HEK293T (cell line): ENCODE results near the gene SCYL2.

Experiments used
- BHLHE40 ChIP-seq: fragments of 450-650 bp; IDR thresholded peaks from 2 replicates; pipeline ENCODE4 v1.6.1; 2016; ENCODE audit warnings: mild to moderate bottlenecking, moderate library complexity, borderline replicate concordance
- CTBP1 ChIP-seq: fragments of 450-650 bp; IDR thresholded peaks from 2 replicates; pipeline ENCODE4 v1.6.1; 2016; ENCODE audit warnings: borderline replicate concordance
- ELF4 ChIP-seq: fragments of 450-650 bp; IDR thresholded peaks from 2 replicates; pipeline ENCODE4 v1.6.1; 2017; ENCODE audit warnings: antibody characterized with exemption
- FOXA1 ChIP-seq: fragments of 450-650 bp; IDR thresholded peaks from 2 replicates; pipeline ENCODE4 v1.6.1; 2016; ENCODE audit warnings: mild to moderate bottlenecking
- FOXK2 ChIP-seq: fragments of 450-650 bp; IDR thresholded peaks from 2 replicates; pipeline ENCODE4 v1.6.1; 2016; ENCODE audit warnings: mild to moderate bottlenecking
- FOXM1 ChIP-seq: fragments of 450-650 bp; IDR thresholded peaks from 2 replicates; pipeline ENCODE4 v1.6.1; 2017; ENCODE audit warnings: mild to moderate bottlenecking, borderline replicate concordance
- LEF1 ChIP-seq: fragments of 450-650 bp; IDR thresholded peaks from 2 replicates; pipeline ENCODE4 v1.6.1; 2017; ENCODE audit warnings: mild to moderate bottlenecking, borderline replicate concordance
- SP1 ChIP-seq: fragments of 450-650 bp; IDR thresholded peaks from 2 replicates; pipeline ENCODE4 v1.6.1; 2017
- TARDBP ChIP-seq: fragments of 450-650 bp; IDR thresholded peaks from 2 replicates; pipeline ENCODE4 v1.6.1; 2016

DNA sequence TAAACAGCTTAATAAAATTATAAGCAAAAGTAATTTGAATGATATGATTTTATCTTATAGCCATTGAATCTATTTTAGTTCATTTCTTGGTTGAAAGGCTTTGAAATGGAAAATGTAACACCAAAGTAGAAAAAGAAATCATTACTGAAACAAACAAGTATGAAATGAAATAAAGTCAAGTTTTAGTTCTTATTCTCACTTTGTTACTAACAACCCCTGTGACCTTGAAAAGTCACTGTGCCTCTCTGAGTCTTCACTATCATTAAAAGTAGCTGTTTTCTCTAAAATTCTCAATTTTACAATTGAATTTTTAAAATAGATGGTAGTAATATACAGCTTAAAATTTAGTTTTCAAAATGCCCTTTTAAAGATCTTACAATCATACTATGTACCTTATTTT lies 57.5 kb downstream of the SCYL2 start:
- TF ChIP-seq TARDBP (no peak), LEF1 (no peak), BHLHE40 (no peak), FOXK2 (no peak), CTBP1 (no peak), SP1 (no peak), ELF4 (no peak), FOXM1 (no peak), FOXA1 (no peak)
